GM12801 (cell line): ENCODE results near the gene ATP6V1F.

Experiments
- CTCF ChIP-seq: IDR thresholded peaks from one replicate; pipeline ENCODE4 v1.5.1; 2011; ENCODE audit warnings: control low read depth; ENCODE audit not compliant: insufficient read length; ENCODE audit errors: extremely low read depth

Gene ATP6V1F

GRCh38 chr7:128904381-128905197, 41.9 kb downstream of the ATP6V1F start:
- TF ChIP-seq CTCF: no peak

GRCh38 chr7:128906001-128906765, 43.5 kb downstream of the ATP6V1F start:
- TF ChIP-seq CTCF: no peak

GRCh38 chr7:128906766-128907559, 44.3 kb downstream of the ATP6V1F start:
- TF ChIP-seq CTCF: no peak

DNA sequence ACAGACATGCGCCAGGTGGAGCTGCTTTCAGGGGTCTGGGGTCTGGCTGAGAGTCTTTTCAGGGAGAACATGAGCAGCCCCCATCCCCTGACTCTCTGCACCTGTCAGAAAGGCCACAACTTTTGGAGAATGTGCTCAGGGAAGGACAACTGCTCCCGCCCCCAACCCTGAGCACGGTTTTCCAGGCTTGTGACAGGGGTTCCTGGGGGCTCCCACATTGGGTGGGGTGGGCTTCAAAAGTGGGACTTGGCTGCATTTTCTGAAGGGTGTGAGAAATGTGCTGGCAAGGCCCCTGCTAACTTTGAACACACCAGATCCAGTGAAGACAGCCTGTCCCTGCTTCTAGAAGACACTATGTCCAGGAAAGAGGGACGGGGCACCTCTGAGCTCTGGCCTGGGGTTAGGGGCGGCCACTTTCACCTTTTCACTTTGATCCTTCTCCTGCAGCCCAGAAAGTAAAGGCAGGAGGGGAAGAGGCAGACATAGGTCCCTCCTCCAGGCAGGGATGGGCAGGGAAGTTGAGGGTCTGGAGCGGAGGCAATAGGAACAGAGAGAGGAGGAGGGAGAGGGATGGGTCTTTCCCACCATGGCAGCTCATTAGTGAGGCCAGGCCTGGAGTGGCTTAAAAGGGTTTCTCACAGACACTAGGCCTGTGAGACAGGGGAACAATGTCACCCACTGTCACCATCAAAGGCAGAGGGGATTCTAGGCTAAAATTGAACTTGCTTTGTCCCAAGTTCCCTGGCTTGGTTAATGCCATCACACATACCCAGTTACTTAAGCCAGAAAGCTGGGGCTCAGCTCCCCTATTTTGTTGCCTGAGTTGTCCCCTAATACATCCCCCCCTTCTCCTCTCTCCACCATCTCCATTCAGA, 46.3 kb downstream of the ATP6V1F start:
- no peak for TF ChIP-seq CTCF

- no peak for TF ChIP-seq CTCF
These were observed 47.2 kb downstream of the ATP6V1F start for GRCh38 chr7:128909625-128910568.

DNA sequence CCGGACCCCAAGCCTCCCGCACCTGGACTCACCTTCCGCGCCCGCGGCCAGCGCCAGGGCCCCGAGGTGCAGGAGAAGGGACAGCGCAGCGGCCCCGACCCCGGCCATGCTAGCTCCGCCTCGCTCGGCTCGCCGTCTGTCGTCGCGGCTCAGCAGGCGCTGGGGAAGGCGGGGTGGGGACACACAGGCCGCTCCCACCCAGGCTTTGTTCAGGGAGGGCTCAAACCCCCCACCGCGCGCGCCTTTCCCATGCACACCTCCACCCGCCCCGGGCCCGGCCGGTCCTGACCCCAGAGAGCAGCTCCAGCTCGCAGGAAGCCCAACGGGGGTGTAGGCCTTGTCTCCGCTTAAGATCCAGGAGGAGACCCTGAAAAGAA, 47.9 kb downstream of the ATP6V1F start, which contains the start of gene KCP:
Gene KCP (minus strand): TSS at position 141 of the 377 bp plus-strand sequence. CDS start 33 bp downstream, at position 108.
- TF ChIP-seq CTCF: no peak
